ENCODE measurements around the gene NPB. TPM values are rescaled to one million over a fixed set of nuclear protein-coding genes. Genes with fewer than 3 reads are reported as not detected.

NPB gene
- total RNA-seq, 1 donor from 2014 or later: 0.51 TPM

DNA sequence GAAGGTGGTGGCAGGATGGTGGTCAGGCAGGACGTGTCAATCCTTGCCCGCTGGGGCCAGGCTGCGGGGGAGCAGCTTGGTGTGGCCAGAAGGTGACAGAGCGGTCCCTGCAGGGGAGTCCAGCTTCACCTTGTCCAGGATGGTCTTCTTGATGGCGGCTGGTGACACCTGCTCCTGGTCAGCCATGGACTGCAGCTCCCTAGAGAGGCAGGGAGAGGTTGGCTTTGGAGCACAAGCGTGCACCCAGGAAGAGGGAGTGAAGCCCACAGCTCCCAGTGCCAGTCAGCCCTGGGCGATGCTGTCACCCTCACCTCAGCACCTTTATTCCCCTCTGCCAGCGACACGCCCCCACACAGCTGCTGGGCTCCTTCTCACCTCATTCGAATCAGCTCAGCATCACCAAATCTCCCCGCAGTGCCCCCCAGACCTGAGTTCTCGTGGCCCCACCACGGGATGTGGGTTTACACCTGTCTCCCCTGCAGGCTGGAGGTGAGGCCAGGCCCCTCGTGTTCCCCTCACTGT is 31.2 kb downstream of the NPB start:
- no peak for DNase-seq (ENCODE audit: low spot score)
- intact Hi-C loops (cut with DNase I): no loop called here

DNA sequence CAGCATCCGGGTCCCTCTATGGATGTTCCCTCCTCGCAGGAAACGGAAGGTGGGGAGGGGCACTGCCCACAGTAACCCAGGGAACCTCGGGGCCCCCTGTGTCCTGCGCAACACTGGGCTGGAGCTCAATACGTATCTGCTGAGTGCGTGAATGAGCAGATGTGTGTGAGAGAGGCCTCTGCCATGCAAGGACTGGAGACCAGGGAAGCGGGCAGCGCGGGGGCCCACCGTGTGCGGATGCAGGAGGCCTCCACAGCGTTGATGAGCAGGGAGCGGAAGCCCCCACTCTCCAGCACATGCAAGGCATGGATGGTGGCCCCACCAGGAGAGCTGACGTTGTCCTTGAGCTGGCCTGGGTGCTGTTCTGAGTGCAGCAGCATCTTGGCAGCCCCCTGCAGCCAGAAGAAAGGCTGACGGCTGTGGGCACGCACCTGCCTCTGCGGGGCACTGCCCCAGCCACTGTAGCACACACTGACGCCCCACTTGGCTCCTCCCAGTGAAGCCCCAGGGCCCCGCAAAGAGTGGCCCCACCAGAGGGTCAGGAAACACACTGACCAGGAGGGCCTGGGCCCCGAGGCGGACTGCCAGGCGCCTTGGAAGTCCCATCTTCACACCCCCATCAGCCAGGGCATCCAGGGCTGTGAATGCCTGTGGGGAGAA is 32.2 kb downstream of the NPB start:
- no peak for DNase-seq (ENCODE audit: low spot score)
- intact Hi-C loops (cut with DNase I): no loop called here

DNA sequence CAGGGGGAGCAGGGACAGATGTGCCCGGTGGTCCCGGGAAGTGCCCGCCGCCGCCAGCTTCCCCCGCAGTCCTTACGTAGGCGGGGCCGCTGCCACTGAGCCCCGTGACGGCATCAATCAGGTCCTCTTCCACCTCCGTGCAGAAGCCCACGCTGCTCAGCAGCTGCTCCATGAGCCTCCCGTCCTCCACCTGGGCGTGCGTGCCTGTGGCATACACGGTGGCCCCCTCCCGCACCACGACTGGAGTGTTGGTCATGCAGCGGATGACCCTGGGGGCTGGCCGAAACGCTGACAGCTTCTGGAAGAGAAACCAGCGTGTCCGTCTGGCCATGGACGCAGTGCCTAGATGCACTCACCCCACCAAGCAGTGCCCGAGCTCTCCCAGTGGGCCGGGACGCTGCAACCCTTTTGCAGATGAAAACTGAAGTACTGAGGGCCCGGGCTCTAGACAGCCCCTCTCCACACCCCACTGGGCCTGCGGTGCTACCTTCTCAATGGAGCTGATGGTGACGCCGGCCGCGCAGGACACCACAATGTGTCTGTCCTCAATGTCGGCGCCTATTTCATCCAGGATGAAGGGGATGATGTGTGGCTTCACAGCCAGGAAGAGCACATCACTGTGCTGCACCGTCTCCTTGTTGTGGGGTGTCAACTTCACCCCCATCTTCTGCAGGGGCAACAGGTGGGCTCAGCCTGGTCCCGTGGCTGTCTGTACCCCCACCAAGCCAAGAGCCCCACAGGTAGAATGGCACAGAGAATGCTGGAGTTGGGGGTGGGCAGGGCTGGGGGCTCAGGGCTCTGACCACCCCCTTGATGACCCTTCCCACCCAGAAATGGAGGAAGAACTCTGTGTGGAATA is 33.0 kb downstream of the NPB start:
- intact Hi-C loops (cut with DNase I): no loop called here
- no peak for DNase-seq (ENCODE audit: low spot score)

DNA sequence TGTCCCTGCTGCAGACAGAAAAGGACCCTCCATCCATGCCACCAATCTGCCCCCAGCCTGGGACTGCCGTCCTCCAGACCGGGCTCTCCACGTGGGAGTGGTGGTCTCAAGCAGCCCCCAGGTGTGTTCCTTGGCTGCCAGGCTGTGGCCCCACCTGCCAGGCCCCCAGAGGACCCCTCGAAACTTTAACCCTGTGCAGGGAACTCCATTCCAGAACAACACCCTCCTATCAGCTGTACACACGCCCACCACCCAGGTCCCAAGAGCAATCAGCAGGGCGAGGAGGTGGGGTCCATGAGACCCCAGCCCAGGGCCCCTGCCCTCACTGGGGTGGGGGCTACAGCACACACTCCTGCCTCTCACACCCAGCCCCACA is 33.7 kb downstream of the NPB start:
- intact Hi-C loops (cut with DNase I): no loop called here
- no peak for DNase-seq (ENCODE audit: low spot score)

DNA sequence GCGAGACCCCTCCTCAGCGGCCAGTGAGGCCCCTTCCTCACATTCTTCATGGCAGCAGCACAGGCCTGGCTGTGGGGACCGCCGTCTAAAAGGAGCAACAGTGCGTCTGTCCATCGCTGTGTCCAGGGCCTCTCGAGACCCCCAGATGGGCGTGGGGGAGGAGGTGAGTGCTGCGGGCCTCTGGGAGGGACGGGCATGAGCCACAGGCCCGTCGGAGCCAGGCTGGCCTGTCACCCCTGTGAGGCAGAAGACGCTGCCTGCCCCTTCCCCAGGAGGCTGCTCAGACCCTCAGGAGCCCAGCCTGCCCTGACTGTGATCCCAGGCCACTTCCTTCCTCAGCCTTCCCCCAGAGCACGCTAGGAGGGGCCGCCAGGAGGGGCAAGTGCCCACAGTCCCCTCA is 37.2 kb downstream of the NPB start:
- intact Hi-C loops (cut with DNase I): no loop called here
- DNase-seq (ENCODE audit: low spot score): no peak

DNA sequence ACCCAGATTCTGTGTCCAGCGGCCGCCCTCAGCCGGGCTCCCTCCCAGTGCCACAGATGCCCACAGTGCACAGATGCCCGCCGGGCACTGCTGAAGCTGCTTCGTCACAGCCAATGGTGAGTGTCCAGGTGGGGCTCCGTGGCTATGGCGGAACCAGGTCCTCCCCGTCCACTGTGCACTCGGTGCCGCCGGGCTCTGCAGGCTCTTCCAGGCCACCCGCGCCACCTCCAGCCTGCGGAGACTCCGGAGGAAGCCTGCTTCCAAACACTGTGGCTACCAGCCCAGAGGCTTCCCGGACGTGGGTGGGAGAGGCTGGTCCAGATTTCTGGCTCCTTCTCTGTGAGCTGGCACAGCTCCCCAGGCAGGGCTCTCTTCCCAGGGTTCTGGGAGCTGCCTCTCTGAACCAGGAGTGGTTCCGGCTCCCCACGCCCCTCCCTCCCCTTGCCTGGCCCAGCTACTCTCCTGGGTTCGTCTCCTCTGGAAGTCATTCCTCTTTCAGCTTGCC is 37.9 kb downstream of the NPB start:
- DNase-seq (ENCODE audit: low spot score): peak; percentile 89
- intact Hi-C loops (cut with DNase I): no loop called here

DNA sequence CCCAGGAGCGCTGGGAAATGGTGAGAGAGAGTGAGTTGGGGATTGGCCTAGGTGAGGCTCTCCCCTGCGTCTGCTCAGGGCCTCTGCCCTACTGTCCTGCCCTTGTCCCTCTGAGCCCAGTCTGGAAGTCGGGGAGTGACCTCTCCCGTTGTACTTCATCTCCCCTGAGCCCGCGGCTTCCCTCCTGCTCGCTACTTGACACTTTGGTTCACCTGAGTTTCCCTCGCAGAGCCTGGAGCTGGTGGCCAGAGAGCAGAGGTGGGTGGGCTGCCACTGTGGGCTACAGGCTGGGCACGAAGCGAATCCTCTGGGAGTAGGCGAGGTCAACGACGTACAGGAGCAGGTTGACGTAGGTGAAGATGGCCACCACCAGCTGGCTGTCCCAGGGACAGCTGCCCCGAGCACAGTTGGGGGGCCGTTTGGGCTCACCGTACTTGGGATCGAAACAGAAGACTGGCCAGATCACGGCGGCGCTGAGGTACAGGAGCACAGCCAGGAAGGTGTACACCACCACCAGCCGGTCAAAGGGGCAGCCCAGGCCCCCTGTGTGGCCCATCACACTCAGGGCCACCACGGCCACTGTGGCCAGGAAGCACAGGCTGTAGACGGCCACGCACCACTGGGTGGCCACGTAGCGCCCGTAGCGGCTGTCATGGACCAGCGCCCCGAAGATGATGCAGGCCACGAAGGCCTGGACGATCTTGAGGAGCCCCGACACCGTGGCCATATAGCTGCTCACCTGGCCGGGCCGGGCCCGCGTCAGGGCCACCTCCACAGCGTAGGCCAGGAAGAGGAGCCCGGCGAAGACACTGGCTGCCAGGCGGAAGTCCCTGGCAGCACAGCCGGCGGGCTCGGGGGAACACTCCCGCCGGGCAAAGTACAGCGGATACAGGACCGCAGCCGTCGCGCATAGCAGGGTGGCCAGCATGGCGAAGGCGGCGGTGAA is 38.8 kb downstream of the NPB start:
- intact Hi-C loops (cut with DNase I): no loop called here
- DNase-seq (ENCODE audit: low spot score): no peak

DNA sequence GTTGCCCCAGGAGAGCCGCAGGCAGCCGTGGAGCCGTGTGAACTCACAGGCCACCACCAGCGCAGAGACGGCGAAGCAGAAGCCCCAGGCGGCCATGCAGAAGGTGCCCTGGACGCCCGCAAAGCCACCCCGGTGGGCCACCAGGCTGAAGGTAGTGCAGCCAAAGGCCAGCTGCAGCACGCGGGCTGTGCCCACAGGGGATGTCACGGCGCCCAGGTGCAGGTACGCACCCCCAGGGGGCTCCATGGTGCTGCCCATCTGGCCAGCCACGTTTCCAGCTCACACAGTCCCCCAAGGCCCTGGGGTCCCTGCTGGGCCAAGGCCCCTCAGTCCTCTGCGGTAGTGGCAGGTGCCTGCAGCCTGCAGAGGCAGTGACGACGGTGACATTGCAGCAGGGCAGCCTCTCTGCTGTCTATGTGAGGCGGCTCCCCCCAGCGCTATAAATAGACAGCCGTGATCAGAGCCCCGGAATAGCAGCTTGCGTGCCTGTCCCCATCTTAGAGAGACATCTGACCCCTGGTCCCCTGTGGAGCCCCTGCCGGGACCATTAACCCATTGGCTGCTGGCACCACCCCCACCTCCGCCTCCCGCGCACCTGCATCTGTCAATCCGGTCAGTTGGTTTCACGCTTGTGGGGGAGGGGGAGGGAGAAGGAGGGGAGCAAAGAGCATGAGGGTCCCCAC is 39.6 kb downstream of the NPB start:
- intact Hi-C loops (cut with DNase I): no loop called here
- DNase-seq (ENCODE audit: low spot score): peak; percentile 88

DNA sequence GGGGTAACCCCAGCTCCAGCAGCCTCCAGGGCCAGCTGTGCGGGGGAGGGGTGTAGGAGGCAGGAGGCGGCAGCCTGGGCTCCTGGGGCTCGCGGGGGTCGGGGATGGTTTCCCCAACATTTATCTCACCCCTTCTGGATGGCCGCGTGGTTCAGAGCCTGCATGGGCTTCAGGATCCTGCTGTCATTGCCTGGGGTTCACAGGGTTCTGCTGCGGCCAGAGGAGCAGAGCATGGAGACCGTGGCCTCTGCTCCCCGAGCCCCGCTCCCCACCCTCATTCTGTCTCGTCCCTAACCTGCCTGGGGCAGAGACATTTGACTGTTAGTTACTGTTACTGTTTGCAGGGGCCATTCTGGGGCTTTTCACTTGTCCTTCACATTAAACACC is 40.1 kb downstream of the NPB start:
- DNase-seq (ENCODE audit: low spot score): no peak
- intact Hi-C loops (cut with DNase I): no loop called here

DNA sequence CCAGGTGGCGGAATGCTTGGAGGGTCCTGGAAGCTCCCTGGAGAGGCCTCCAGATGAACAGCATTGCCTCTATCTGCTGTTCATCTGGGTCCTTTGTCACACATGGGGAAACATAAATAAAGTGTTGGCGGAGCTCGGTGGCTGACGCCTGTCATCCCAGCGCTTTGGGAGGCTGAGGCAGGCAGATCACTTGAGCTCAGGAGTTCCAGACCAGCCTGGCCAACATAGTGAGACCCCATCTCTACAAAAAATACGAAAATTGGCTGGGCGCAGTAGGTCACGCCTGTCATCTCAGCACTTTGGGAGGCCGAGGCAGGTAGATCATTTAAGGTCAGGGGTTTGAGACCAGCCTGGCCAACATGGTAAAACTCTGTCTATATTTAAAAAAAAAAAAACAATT is 42.8 kb downstream of the NPB start:
- intact Hi-C loops (cut with DNase I): no loop called here
- DNase-seq (ENCODE audit: low spot score): no peak

DNA sequence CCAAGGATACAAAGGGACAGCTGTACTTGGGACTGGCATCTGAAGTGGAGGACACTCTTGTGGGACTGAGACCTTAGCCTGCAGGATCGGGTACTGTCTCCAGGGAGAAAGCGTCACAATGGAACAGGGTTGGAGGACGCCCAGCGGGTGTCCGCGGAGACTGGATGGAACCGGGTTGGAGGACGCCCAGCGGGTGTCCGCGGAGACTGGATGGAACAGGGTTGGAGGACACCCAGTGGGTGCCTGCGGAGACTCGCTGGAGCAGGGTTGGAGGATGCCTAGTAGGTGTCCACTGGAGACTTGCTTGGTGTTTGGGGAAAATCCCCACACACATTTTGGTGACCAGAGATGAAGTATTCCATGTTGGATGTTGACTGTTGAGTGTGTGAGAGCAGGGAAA is 45.2 kb downstream of the NPB start, which contains the start of gene MYADML2:
Gene MYADML2 (minus strand): TSS at position 45 of the 400 bp plus-strand sequence. CDS start 5,492 bp downstream, outside the sequence.
- intact Hi-C loops (cut with DNase I): no loop called here
- DNase-seq (ENCODE audit: low spot score): no peak

DNA sequence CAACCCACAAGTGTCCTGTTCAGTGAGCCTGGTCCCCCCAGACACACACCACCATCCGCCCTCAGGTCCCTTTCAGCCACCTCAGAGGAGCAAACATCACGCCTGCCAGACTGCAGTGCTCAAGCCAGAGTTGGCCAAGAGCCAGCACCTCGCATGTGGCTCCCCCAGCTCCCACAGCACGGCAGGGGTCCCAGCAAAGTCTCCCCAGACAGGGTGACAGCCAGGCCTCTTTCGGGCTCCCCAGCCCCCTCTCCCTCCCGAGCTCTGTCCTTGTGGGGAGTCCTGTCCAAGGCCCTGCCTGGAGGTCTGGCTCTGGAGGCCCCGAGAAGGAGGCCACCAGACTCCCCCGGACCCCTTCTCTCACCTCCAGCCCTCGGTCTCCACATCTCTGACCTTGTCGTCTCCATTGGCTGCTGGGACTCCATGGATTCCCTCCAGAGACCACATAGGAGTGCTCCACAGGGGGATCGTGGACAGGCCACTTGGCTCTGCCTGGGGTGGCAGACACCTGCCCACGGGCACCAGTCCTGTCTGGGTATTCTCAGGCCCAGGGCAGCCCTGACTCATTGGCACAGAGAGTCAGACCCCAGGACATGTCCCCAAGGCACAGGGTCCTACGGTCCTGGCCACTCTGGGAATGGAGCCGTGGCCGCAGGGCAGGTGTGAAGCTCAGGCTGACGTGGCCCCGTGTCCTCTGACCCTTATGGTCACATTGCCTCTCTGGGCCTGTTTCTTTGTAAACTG is 46.8 kb downstream of the NPB start:
- DNase-seq (ENCODE audit: low spot score): no peak
- intact Hi-C loops (cut with DNase I): no loop called here

DNA sequence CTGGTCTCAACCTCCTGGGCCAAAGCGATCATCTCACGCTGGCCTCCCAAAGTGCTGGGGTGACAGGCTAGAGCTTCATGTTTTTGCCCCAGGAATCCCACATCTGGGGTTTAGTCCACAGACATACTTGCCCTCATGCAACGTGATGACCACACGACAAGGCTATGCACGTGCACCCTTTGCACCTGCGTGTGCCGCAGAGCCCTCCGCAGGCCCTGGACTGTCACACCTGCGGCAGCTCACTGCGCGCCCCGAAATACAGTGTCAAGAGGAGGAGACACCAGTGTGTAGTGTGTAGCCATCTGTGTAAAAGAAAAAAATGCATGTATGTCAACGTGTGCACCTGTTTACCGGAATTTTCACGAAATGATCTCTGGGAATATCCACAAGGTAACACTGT is 48.5 kb downstream of the NPB start:
- intact Hi-C loops (cut with DNase I): no loop called here
- DNase-seq (ENCODE audit: low spot score): no peak

DNA sequence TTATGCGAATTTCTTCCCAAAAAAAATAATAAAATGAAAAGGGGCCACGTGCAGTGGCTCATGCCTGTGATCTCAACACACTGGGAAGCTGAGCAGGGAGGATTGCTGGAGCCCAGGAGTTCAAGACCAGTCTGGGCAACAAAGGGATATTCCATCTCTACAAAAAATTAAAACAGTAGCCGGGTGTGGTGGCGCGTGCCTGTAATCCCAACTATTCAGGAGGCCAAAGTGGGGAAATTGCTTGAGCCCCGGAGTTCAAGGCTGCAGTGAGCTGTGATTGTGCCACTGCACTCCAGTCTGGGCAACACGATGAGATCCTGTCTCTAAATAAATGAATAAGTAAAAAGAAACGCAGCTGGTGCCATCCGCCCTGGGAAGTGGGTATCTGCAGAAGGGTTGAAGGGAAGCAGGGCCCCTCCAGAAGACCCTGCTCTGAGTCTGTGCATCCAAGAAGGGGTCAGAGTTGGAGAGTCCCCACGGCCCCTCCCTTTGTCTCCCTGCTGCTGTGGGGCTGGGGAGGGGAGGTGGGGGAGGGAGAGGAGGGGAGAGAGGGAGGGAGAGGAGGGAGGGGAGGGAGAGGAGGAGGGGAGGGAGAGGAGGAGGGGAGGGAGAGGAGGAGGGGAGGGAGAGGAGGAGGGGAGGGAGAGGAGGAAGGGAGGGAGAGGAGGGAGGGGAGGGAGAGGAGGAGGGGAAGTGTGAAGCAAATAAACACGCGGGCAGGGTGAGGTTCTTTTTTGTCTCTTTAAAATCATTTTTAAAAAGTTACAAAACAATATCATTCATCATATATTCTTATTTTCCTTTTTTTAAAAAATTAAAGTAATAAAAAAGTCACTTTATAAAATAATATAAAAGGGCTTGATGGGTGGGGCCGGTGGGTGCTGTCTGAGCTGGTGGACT is 50.0 kb downstream of the NPB start:
- no peak for DNase-seq (ENCODE audit: low spot score)
- intact Hi-C loops (cut with DNase I): no loop called here

Data from cardiac septum (tissue), 1 donor.